K562 (cell line): ENCODE results near the gene SLC7A6OS. TPM values are rescaled to one million over a fixed set of nuclear protein-coding genes. Genes with fewer than 3 reads are reported as not detected.

Experiments
- CHD1 ChIP-seq: fragments of 200-600 bp; sonication (generic); IDR thresholded peaks from one replicate; pipeline ENCODE4 v1.6.1; 2012; ENCODE audit warnings: mild to moderate bottlenecking, moderate library complexity, low read length, inconsistent platforms
- GTF2E2 ChIP-seq: fragments of 200-800 bp; sonication (Bioruptor generic); IDR thresholded peaks from 2 replicates; pipeline ENCODE4 v1.6.1; 2016; ENCODE audit warnings: missing genetic modification characterization, missing compliant biosample characterization
- KDM2B ChIP-seq: fragments of 250-450 bp; sonication (Bioruptor Pico); IDR thresholded peaks from 2 replicates; pipeline ENCODE4 v1.8.0; 2021; ENCODE audit warnings: mild to moderate bottlenecking, moderate library complexity
- NFIC ChIP-seq: fragments of 450-650 bp; IDR thresholded peaks from 2 replicates; pipeline ENCODE4 v1.6.1; 2017; ENCODE audit warnings: mild to moderate bottlenecking, inconsistent platforms
- PCBP1 ChIP-seq: fragments of 200-400 bp; formaldehyde crosslinking; IDR thresholded peaks from 2 replicates; pipeline ENCODE4 v1.6.1; 2018; ENCODE audit warnings: mild to moderate bottlenecking, low read depth, low read length; ENCODE audit not compliant: poor library complexity, severe bottlenecking
- SIN3B ChIP-seq: fragments of 450-650 bp; IDR thresholded peaks from 2 replicates; pipeline ENCODE4 v1.6.1; 2017; ENCODE audit warnings: low read depth, mild to moderate bottlenecking, moderate library complexity
- ZFP36 ChIP-seq: fragments of 150-350 bp; IDR thresholded peaks from 2 replicates; pipeline ENCODE4 v1.6.1; 2018; ENCODE audit warnings: low read length, low read depth; ENCODE audit not compliant: partially characterized antibody
- ZNF224 ChIP-seq: sonication (generic); formaldehyde crosslinking; IDR thresholded peaks from 2 replicates; pipeline ENCODE4 v1.8.0; 2022; ENCODE audit warnings: mild to moderate bottlenecking, missing genetic modification reagents
- ZNF407 ChIP-seq: fragments of 450-650 bp; IDR thresholded peaks from 2 replicates; pipeline ENCODE4 v1.6.1; 2016; ENCODE audit warnings: low read depth
- ZNF609 ChIP-seq: sonication (generic); formaldehyde crosslinking; IDR thresholded peaks from 2 replicates; pipeline ENCODE4 v1.8.1; 2023; ENCODE audit warnings: missing genetic modification reagents, mild to moderate bottlenecking, borderline replicate concordance
- polyA plus RNA-seq, 8 experiments: library from polyadenylated mRNA; depleted of rRNA in 4 of 8; stranded (reverse) in 5 of 8; unstranded in 3 of 8; fragments of >200 nt; fragmentation: Nextera tagmentation in 2 of 8; fragmentation: Illumina TruSeq in 1 of 8; extraction: Ambion mirVana in 2 of 8; extraction: Trizol in 1 of 8; gene quantifications; 2 replicates each; pipeline versions ENCODE4 v1.2.1 to v1.2.3, GENCODE V29; 2011 to 2014; ENCODE audit warnings: inconsistent platforms in 1 of 8, missing spikeins in 1 of 8
- total RNA-seq, 7 experiments: library from RNA; depleted of rRNA in 6 of 7; stranded (reverse); fragments of >200 nt in 6 of 7; fragmentation: Illumina TruSeq in 2 of 7; extraction: Trizol in 2 of 7; gene quantifications; 2 replicates each; pipeline versions ENCODE4 v1.2.1 to v1.2.3, GENCODE V29; 2011 to 2021; ENCODE audit warnings: low replicate concordance in 1 of 7
- TF ChIP-seq, protein P1 (sequence below): sonication (generic); IDR thresholded peaks from 2 replicates; pipeline ENCODE4 v1.6.1; 2016
- TF ChIP-seq, protein P2 (sequence below): fragments of 250-450 bp; sonication (Bioruptor Pico); IDR thresholded peaks from 2 replicates; pipeline ENCODE4 v1.5.0; 2021

SLC7A6OS gene
- total and polyA plus RNA-seq, 9 of the 15 experiments (the other 6 are each of a cell fraction or from before 2014, with no cell fraction given), result 2.7 to 23.6 (median 17.2) TPM

DNA sequence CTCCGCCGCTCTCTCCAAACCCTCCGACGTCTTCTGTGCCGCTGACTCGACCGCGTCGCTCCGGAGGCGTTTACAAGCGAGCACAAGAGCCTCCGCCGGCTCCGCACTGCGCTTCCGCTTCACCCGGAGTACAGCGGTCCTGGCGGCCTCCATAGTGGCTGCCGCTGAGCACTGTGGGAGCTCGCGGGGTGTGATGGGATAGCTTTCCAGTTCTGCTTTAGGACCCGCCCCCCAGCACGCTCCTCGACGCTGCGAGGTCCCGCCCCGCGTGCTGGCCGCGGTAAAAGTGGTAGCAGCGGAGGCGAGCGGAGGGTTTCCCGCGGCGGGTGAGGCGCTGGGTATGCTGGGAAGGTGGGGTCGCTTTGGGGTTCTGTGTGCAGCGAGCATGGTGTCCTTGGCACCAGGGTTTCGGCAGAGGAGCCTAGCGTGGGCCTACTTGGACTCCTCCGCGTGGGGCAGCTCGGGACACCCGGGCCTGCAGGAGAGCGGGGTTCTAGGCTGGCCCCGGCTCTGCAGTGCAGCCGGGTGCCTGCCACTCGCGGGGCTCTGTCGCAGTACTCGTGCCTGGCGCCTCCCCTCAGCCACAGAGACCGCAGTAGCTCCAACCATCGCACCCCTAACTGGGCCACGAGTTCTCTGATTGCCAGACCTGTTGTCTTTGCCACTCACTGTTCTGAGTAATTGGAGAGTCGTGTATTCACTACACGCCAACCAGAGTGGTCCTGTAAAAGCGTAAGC lies at the start of gene SLC7A6OS, which contains the start of gene PRMT7 (continued):
- TF ChIP-seq ZNF407 (peak; percentile 87), ZNF609 (CRISPR knock-in tag) (no peak), CHD1 (peak; percentile 46), KDM2B (CRISPR knock-in tag) (0 out of 2 replicates have a peak, but pooled peaks have one; percentile 7), GTF2E2 (tag) (0 out of 2 replicates have a peak, but pooled peaks have one; percentile 16), ZFP36 (no peak), ZNF224 (CRISPR knock-in tag) (peak; percentile 65; the same call in 1 of the 2 replicates), PCBP1 (peak; percentile 89), NFIC (peak; percentile 27; the same call in 1 of the 2 replicates), SIN3B (peak; percentile 98)
- TF ChIP-seq, protein P1, sequence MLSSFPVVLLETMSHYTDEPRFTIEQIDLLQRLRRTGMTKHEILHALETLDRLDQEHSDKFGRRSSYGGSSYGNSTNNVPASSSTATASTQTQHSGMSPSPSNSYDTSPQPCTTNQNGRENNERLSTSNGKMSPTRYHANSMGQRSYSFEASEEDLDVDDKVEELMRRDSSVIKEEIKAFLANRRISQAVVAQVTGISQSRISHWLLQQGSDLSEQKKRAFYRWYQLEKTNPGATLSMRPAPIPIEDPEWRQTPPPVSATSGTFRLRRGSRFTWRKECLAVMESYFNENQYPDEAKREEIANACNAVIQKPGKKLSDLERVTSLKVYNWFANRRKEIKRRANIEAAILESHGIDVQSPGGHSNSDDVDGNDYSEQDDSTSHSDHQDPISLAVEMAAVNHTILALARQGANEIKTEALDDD, result no peak
- TF ChIP-seq, protein P2, sequence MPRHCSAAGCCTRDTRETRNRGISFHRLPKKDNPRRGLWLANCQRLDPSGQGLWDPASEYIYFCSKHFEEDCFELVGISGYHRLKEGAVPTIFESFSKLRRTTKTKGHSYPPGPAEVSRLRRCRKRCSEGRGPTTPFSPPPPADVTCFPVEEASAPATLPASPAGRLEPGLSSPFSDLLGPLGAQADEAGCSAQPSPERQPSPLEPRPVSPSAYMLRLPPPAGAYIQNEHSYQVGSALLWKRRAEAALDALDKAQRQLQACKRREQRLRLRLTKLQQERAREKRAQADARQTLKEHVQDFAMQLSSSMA (CRISPR knock-in tag), result no peak
